Measurements from ENCODE around the gene UBA3.

DNA sequence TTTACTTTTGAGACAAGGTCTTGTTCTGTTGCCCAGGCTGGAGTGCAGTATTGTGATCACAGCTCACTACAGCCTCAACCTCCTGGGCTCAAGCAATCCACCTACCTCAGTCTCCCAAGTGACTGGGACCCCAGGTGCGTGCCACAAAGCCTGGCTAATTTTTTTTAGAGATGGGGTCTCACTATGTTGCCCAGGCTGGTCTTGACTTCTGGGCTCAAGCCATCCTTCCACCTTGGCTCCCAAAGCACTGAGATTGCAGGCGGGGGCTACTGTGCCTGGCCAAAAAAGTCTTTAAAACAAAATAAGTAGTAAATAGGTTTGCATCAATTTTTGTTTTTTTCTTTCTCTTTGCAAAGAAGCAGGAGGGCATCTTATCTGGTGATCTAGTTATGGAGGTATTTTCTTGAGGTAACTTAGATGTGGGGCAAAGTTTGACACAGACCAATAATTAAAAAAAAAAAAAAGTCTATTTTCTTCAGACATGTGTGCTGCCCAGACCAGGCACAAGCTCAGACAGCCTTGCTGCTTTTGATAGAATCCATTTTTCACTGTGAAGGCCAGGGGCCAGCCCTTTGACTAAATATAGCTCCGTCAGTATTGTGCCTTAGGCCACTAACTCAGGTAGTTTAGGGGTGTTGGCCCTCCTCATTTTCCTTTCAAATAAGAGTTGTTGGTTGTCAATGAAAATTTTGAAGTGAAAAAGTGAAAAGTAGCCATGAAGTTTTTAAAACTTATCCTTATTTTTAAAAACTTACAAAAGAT, 7.0 kb upstream of the UBA3 start:
- TF ChIP-seq, protein P1, sequence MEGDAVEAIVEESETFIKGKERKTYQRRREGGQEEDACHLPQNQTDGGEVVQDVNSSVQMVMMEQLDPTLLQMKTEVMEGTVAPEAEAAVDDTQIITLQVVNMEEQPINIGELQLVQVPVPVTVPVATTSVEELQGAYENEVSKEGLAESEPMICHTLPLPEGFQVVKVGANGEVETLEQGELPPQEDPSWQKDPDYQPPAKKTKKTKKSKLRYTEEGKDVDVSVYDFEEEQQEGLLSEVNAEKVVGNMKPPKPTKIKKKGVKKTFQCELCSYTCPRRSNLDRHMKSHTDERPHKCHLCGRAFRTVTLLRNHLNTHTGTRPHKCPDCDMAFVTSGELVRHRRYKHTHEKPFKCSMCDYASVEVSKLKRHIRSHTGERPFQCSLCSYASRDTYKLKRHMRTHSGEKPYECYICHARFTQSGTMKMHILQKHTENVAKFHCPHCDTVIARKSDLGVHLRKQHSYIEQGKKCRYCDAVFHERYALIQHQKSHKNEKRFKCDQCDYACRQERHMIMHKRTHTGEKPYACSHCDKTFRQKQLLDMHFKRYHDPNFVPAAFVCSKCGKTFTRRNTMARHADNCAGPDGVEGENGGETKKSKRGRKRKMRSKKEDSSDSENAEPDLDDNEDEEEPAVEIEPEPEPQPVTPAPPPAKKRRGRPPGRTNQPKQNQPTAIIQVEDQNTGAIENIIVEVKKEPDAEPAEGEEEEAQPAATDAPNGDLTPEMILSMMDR (conservative IDR thresholded peaks at IDR 0.05 in 1 of 2, IDR thresholded peaks at IDR 0.05 in 1 of 2; ENCODE audit: extremely low read depth in 1 of 2, insufficient read depth in 1 of 2, low read depth in 1 of 2, low read length in 2 of 2): no peak
- no peak for TF ChIP-seq EZH2 (IDR thresholded peaks at IDR 0.05; ENCODE audit: borderline replicate concordance, low read length)

All from mammary epithelial cell (primary cell).